Pancreas (tissue), 10 donors: Measurements from ENCODE around the gene C11orf71. TPM values are rescaled to one million over a fixed set of nuclear protein-coding genes. Genes with fewer than 3 reads are reported as not detected.

Experiments used
- ATAC-seq, 4 donors: fragments of 200-7000 bp; cut with Tn5 transposase; one replicate each; pipeline versions ENCODE4 v1.8.0 to v1.9.1; 2020; ENCODE audit warnings: mild to moderate bottlenecking in 4 of 4, moderate library complexity in 4 of 4
- DNase-seq, 6 donors: peaks; one replicate each; pipeline ENCODE4 v3.0.0-alpha.2; 2020
- FAIRE-seq: peaks from 2 replicates; lab custom pipeline; 2012; peaks lifted over from hg19 to GRCh38; lab: Jason Lieb, UNC
- H3K27ac ChIP-seq, 4 donors: fragments of 200-600 bp; sonication (generic); 1 replicate in 3 of 4; 2 replicates in 1 of 4; pipeline versions ENCODE4 v1.5.0 to v1.8.0; 2020
- H3K27me3 ChIP-seq, 4 donors: fragments of 200-600 bp; one replicate each; pipeline ENCODE4 v1.8.0; 2021
- H3K36me3 ChIP-seq, 3 donors: fragments of 200-600 bp; sonication (generic) in 1 of 3; one replicate each; pipeline versions ENCODE4 v1.5.0 to v1.8.0; 2020 to 2021
- H3K4me1 ChIP-seq, 3 donors: fragments of 200-600 bp; one replicate each; pipeline ENCODE4 v1.8.0; 2021
- H3K4me3 ChIP-seq, 4 donors: fragments of 200-600 bp; sonication (generic) in 2 of 4; one replicate each; pipeline versions ENCODE4 v1.5.0 to v1.8.0; 2020 to 2021
- H3K9me3 ChIP-seq, 4 donors: fragments of 200-600 bp; one replicate each; pipeline ENCODE4 v1.8.0; 2021
- WGBS, 2 donors: extraction: QIAGEN DNeasy Blood & Tissue Kit; methylation state at CpG; one replicate each; pipeline ENCODE4 v1.1.7; 2013; 5-methylcytosine and 5-hydroxymethylcytosine counted together
- intact Hi-C, 3 donors: fragments of 100-400 bp; cut with DNase I; formaldehyde crosslinking; loops; one replicate each; pipeline versions ENCODE4 v1.11.1 to v1.14.2; 2022
- polyA plus RNA-seq, 2 donors: library from polyadenylated mRNA; stranded (reverse); fragments of 200-250 nt; gene quantifications; one replicate each; pipeline ENCODE4 v1.2.3, GENCODE V29; 2013
- total RNA-seq, 6 donors: library from RNA; stranded (reverse); fragmentation: NEBNext Ultra II Directional in 4 of 6; extraction: Animal tissue kit (Norgen Biotek cat#: 25700) in 4 of 6; gene quantifications; one replicate each; pipeline versions ENCODE4 v1.2.1 to v1.2.4, GENCODE V29; 2021 to 2023
- TF ChIP-seq, protein P1 (sequence below), 4 donors: fragments of 200-600 bp; sonication (generic) in 3 of 4; IDR thresholded peaks; one replicate each; pipeline versions ENCODE4 v1.5.0 to v1.8.0; 2021; ENCODE audit warnings: antibody characterized with exemption in 4 of 4
- donor health status: healthy with polysubstance abuse.
- donor health status: DM: no; HTN: no; CAD: no; lungs with moderate emphysema.
- donor health status: DM: no; HTN: no; CAD: no.
- donor health status: control.
- donor health status: control.
- donor health status: Bipolar disorder and iron deficiency.
- donor health status: DM: yes; HTN: yes; CAD: no.
- donor health status: DM: no; HTN: no; CAD: no.
- donor health status: DM: no; HTN: no; CAD: no.
- donor health status: DM: yes; HTN: yes; CAD: no.

Gene C11orf71
- total and polyA plus RNA-seq, 8 donors = 4.7 to 11.3 (median 5.6) TPM

DNA sequence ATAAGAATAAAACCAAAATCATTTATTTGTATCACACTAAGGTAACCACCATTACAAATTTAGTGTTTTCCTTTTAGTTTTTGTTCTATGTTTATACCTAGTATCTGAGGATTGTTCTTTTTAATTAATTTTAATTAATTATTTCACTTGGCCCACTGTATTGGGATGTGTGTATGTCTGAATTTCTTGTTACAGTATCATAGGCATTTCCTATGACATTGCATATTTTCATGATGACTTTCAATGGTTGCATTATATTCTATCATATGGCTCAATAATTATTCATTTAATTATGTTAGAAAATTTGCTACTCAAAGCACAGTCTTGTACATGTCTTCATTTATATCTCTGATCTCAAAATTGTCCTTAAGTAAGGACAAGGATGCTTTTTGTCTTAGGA, 41.0 kb downstream of the C11orf71 start:
- H3K27me3 ChIP-seq = no peaks in the 10 kb centered on the region
- DNase-seq (no peak), ATAC-seq (no peak), FAIRE-seq (peak; percentile 49)
- H3K9me3 ChIP-seq = no peaks in the 10 kb centered on the region
- no peak overlapping the region for H3K27ac ChIP-seq
- H3K36me3 ChIP-seq = no peaks in the 10 kb centered on the region
- intact Hi-C loops = no loop called here
- no peak overlapping the region for H3K4me3 ChIP-seq
- no peaks in the 10 kb centered on the region for H3K4me1 ChIP-seq
- TF ChIP-seq, protein P1, sequence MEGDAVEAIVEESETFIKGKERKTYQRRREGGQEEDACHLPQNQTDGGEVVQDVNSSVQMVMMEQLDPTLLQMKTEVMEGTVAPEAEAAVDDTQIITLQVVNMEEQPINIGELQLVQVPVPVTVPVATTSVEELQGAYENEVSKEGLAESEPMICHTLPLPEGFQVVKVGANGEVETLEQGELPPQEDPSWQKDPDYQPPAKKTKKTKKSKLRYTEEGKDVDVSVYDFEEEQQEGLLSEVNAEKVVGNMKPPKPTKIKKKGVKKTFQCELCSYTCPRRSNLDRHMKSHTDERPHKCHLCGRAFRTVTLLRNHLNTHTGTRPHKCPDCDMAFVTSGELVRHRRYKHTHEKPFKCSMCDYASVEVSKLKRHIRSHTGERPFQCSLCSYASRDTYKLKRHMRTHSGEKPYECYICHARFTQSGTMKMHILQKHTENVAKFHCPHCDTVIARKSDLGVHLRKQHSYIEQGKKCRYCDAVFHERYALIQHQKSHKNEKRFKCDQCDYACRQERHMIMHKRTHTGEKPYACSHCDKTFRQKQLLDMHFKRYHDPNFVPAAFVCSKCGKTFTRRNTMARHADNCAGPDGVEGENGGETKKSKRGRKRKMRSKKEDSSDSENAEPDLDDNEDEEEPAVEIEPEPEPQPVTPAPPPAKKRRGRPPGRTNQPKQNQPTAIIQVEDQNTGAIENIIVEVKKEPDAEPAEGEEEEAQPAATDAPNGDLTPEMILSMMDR (IDR thresholded peaks at IDR 0.05) = no peak

DNA sequence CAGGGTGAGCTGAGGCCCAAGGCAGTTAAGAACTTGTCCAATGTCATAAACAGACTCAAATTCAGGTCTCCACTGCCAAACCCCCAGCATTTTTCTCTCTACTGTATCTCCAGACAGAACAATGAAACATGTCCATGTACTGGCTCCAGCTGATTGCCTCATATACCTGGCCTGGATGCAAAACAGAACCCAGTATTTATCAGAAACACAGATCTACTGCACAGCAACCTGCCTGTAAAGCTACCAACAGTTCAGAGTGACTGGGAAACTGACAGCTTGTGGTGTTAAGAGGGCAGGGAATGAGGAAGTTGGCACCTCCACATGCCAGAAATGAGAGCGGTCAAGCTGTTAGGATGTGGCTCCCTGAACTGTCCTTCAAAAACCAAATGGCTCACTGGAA, 41.6 kb downstream of the C11orf71 start:
- TF ChIP-seq, protein P1 (IDR thresholded peaks at IDR 0.05) = no peak
- H3K9me3 ChIP-seq = no peaks in the 10 kb centered on the region
- FAIRE-seq (no peak), DNase-seq (no peak), ATAC-seq (peak; percentile 38 to 82 (median 66))
- no peaks in the 10 kb centered on the region for H3K36me3 ChIP-seq
- intact Hi-C loops = no loop called here
- H3K27ac ChIP-seq = no peak overlapping the region
- H3K27me3 ChIP-seq = no peaks in the 10 kb centered on the region
- 50 to 52% methylated on average over 1 of the region's 1 CpG for WGBS, 2 donors
- no peaks in the 10 kb centered on the region for H3K4me1 ChIP-seq
- no peak overlapping the region for H3K4me3 ChIP-seq

DNA sequence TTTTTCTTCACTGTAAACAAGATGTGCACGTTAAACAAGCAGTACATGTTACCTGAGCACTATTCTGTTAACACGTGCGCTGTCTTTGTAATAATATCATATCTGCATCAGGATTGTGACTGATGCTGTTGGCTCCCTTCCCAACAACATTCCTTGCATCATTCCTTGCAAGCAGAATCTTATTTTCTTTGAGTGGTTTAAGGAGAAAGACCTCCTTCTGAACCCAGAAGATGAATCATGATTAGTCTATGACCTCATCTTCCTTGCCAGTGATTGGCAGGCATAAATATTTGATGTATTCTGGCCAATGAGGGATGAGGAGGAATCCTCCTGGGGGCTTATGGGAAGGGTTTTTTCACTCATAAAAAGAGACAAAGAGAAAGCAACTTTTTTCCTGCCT, 46.2 kb downstream of the C11orf71 start:
- DNase-seq (no peak), FAIRE-seq (no peak), ATAC-seq (no peak)
- TF ChIP-seq, protein P1 (IDR thresholded peaks at IDR 0.05) = no peak
- 52 to 71% methylated on average over 3 of the region's 3 CpGs for WGBS, 2 donors
- H3K36me3 ChIP-seq = no peaks in the 10 kb centered on the region
- H3K27ac ChIP-seq = no peak overlapping the region
- intact Hi-C loops = no loop called here
- no peaks in the 10 kb centered on the region for H3K9me3 ChIP-seq
- no peaks in the 10 kb centered on the region for H3K4me1 ChIP-seq
- no peaks in the 10 kb centered on the region for H3K27me3 ChIP-seq
- H3K4me3 ChIP-seq = no peak overlapping the region

DNA sequence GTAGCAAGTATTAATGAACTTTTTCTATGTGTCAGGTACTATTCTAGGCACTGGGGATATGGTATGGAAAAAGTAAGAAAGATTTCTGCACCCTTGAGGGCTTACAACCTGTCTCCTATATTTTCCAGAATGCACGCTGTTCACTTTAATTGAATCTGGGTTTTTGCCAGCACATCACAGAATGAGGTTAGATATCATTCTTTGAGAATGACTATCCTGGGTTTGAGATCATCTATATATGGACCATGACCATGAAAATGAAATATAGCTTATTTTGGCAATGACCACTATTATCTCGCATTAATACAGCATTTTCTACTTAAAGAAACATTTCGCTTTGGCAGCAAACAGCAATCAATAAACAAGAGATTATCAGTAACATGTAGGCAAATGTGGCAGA, 46.9 kb downstream of the C11orf71 start:
- 64 to 69% methylated on average over 3 of the region's 3 CpGs for WGBS, 2 donors
- no peak for ATAC-seq
- FAIRE-seq = no peak
- TF ChIP-seq, protein P1 (IDR thresholded peaks at IDR 0.05) = no peak
- Histone ChIP-seq H3K27ac (no peak overlapping the region), H3K4me1 (no peaks in the 10 kb centered on the region), H3K36me3 (no peaks in the 10 kb centered on the region), H3K4me3 (no peak overlapping the region), H3K9me3 (no peaks in the 10 kb centered on the region), H3K27me3 (no peaks in the 10 kb centered on the region)
- DNase-seq = no peak
- intact Hi-C loops = no loop called here

DNA sequence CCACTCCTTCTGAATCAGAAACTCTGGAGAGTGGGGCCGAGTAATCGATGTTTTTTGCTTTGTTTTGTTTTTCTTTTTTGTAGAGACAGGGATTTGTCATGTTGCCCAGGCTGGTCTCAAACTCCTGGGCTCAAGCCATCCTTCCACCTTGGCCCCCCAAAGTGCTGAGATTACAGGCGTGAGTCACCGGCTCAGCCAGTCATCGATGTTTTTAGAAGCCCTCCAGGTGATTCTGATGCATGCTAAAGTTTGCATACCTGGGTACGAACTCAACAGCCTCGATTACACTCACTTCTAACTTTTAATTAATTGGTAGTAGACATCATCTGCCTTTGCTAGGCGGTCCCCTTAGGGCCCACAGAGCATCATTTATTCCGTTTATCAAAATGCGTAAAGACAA, 50.3 kb downstream of the C11orf71 start:
- Histone ChIP-seq H3K9me3 (no peaks in the 10 kb centered on the region), H3K36me3 (no peaks in the 10 kb centered on the region), H3K27ac (no peak overlapping the region), H3K27me3 (no peaks in the 10 kb centered on the region), H3K4me3 (no peak overlapping the region), H3K4me1 (no peaks in the 10 kb centered on the region)
- 67 to 79% methylated on average over 10 of the region's 10 CpGs for WGBS, 2 donors
- no peak for ATAC-seq
- TF ChIP-seq, protein P1 (IDR thresholded peaks at IDR 0.05) = no peak
- no peak for FAIRE-seq
- DNase-seq = no peak
- intact Hi-C loops = no loop called here

Other genes with a start within 250 kb of the C11orf71 start
- gene NNMT, start 104.1 kb downstream of the C11orf71 start, total RNA-seq = 100 to 1,000 TPM in 2 of 6 donors, 10 to 100 TPM in 2, 1 to 10 TPM in 2; 4.8 to 139 (median 32.9) TPM
- gene NNMT, start 104.1 kb downstream of the C11orf71 start, polyA plus RNA-seq = 100 to 1,000 TPM in 1 of 2 donors, 10 to 100 TPM in 1; 81.7 to 101 TPM
- gene RBM7, start 155 bp upstream of the C11orf71 start, total RNA-seq = 10 to 100 TPM in 4 of 6 donors, 1 to 10 TPM in 2; 6.5 to 16.4 (median 11.8) TPM
- gene RBM7, start 155 bp upstream of the C11orf71 start, polyA plus RNA-seq = 1 to 10 TPM; 3.8 to 8.7 TPM
- 10 to 100 TPM; 24.0 to 36.4 (median 29.1) TPM for gene REXO2, start 39.0 kb upstream of the C11orf71 start, total RNA-seq
- gene REXO2, start 39.0 kb upstream of the C11orf71 start, polyA plus RNA-seq = 10 to 100 TPM; 26.9 to 41.1 TPM
- under 1 TPM in 1 of 6 donors, not detected in 5; 0.09 TPM for gene NXPE1, start 159.4 kb upstream of the C11orf71 start, total RNA-seq
- gene NXPE1, start 159.4 kb upstream of the C11orf71 start, polyA plus RNA-seq = not detected
- not detected for gene NXPE4, start 195.3 kb upstream of the C11orf71 start, total RNA-seq
- gene NXPE4, start 195.3 kb upstream of the C11orf71 start, polyA plus RNA-seq = not detected